Measurements from ENCODE around the gene DAAM2. TPM values are rescaled to one million over a fixed set of nuclear protein-coding genes. Genes with fewer than 3 reads are reported as not detected.

DAAM2 gene
- total RNA-seq, 4 donors from 2014 or later = 200 to 373 (median 270) TPM

- Histone ChIP-seq H3K36me3 (no peaks in the 10 kb centered on the region), H3K9me3 (no peaks in the 10 kb centered on the region), H3K4me3 (no peak overlapping the region), H3K4me1 (no peaks in the 10 kb centered on the region), H3K27me3 (peaks cover 11% of the 10 kb centered on the region), H3K27ac (no peak overlapping the region)
- ATAC-seq = no peak
- TF ChIP-seq CTCF (IDR thresholded peaks at IDR 0.05) = no peak
- no peak for TF ChIP-seq POLR2A (IDR thresholded peaks at IDR 0.05)
- no peak for TF ChIP-seq POLR2AphosphoS5 (IDR thresholded peaks at IDR 0.05)
- TF ChIP-seq EP300 (IDR thresholded peaks at IDR 0.05) = no peak
These were observed 158.0 kb downstream of the DAAM2 start for GRCh38 chr6:39950125-39950720.

GRCh38 chr6:39951191-39951590, 159.0 kb downstream of the DAAM2 start:
- peak overlapping the region in 1 of 4 donors; percentile 4 for H3K27ac ChIP-seq
- TF ChIP-seq POLR2A (IDR thresholded peaks at IDR 0.05) = no peak
- no peak for TF ChIP-seq EP300 (IDR thresholded peaks at IDR 0.05)
- no peak for TF ChIP-seq POLR2AphosphoS5 (IDR thresholded peaks at IDR 0.05)
- TF ChIP-seq CTCF (IDR thresholded peaks at IDR 0.05) = no peak
- 76 to 79% methylated on average over 4 to 5 of the region's 5 CpGs for WGBS, 2 donors (ENCODE audit: low coverage in 1 of 2)
- no peaks in the 10 kb centered on the region for H3K9me3 ChIP-seq
- H3K36me3 ChIP-seq = no peaks in the 10 kb centered on the region
- no peaks in the 10 kb centered on the region for H3K4me1 ChIP-seq
- H3K4me3 ChIP-seq = no peak overlapping the region
- no peak for ATAC-seq
- peaks cover 11% of the 10 kb centered on the region for H3K27me3 ChIP-seq

GRCh38 chr6:39951716-39952115, 159.5 kb downstream of the DAAM2 start:
- H3K9me3 ChIP-seq = no peaks in the 10 kb centered on the region
- H3K27ac ChIP-seq = peak overlapping the region in 2 of 4 donors; percentile 4
- no peaks in the 10 kb centered on the region for H3K36me3 ChIP-seq
- peaks cover 11% of the 10 kb centered on the region for H3K27me3 ChIP-seq
- ATAC-seq = no peak
- no peaks in the 10 kb centered on the region for H3K4me1 ChIP-seq
- no peak overlapping the region for H3K4me3 ChIP-seq
- WGBS, 2 donors (ENCODE audit: low coverage in 1 of 2) = 50 to 88% methylated on average over 1 of the region's 1 CpG
- TF ChIP-seq CTCF (IDR thresholded peaks at IDR 0.05) = no peak
- TF ChIP-seq EP300 (IDR thresholded peaks at IDR 0.05) = no peak
- peak; percentile 35 for TF ChIP-seq POLR2AphosphoS5 (IDR thresholded peaks at IDR 0.05)
- no peak for TF ChIP-seq POLR2A (IDR thresholded peaks at IDR 0.05)

GRCh38 chr6:39952167-39952566, 160.0 kb downstream of the DAAM2 start:
- H3K27ac ChIP-seq = peak overlapping the region in 2 of 4 donors; percentile 4
- H3K4me1 ChIP-seq = no peaks in the 10 kb centered on the region
- H3K27me3 ChIP-seq = peaks cover 11% of the 10 kb centered on the region
- ATAC-seq = peak; percentile 34
- no peak overlapping the region for H3K4me3 ChIP-seq
- no peaks in the 10 kb centered on the region for H3K36me3 ChIP-seq
- no peak for TF ChIP-seq POLR2AphosphoS5 (IDR thresholded peaks at IDR 0.05)
- no peak for TF ChIP-seq POLR2A (IDR thresholded peaks at IDR 0.05)
- no peak for TF ChIP-seq EP300 (IDR thresholded peaks at IDR 0.05)
- no peak for TF ChIP-seq CTCF (IDR thresholded peaks at IDR 0.05)
- H3K9me3 ChIP-seq = no peaks in the 10 kb centered on the region
- WGBS, 2 donors (ENCODE audit: low coverage in 1 of 2) = 65 to 78% methylated on average over 3 to 4 of the region's 4 CpGs

GRCh38 chr6:39953076-39953618, 161.0 kb downstream of the DAAM2 start:
- Histone ChIP-seq H3K27me3 (peaks cover 4% of the 10 kb centered on the region), H3K4me3 (no peak overlapping the region), H3K36me3 (no peaks in the 10 kb centered on the region), H3K27ac (no peak overlapping the region), H3K4me1 (no peaks in the 10 kb centered on the region), H3K9me3 (no peaks in the 10 kb centered on the region)
- TF ChIP-seq POLR2AphosphoS5 (IDR thresholded peaks at IDR 0.05) = no peak
- no peak for TF ChIP-seq EP300 (IDR thresholded peaks at IDR 0.05)
- TF ChIP-seq CTCF (IDR thresholded peaks at IDR 0.05) = no peak
- no peak for TF ChIP-seq POLR2A (IDR thresholded peaks at IDR 0.05)
- ATAC-seq = no peak
- WGBS, 2 donors (ENCODE audit: low coverage in 1 of 2) = 58% methylated on average over 2 of the region's 2 CpGs; no CpG with 5 or more reads in 1 of the 2 donors
